Measurements from ENCODE around the gene FGGY. TPM values are rescaled to one million over a fixed set of nuclear protein-coding genes. Genes with fewer than 3 reads are reported as not detected.

Gene FGGY
- total RNA-seq, 1 experiment from 2014 or later = 6.4 TPM

GRCh38 chr1:59367301-59368007 lies 70.6 kb downstream of the FGGY start:
- H3K4me1 Mint-ChIP-seq (ENCODE audit: low read depth, unreplicated experiment) = no peaks in the 10 kb centered on the region
- no peak overlapping the region for H3K4me3 Mint-ChIP-seq (ENCODE audit: unreplicated experiment)
- Histone ChIP-seq H3K4me1 (no peaks in the 10 kb centered on the region), H3K9me3 (no peaks in the 10 kb centered on the region), H3K4me3 (ENCODE audit: low read depth, low read length) (no peak overlapping the region), H3K36me3 (ENCODE audit: control insufficient read depth, insufficient read depth, low read length) (no peaks in the 10 kb centered on the region), H3K27me3 (replicated peaks; ENCODE audit: control insufficient read depth, insufficient read depth, low read length) (no peaks in the 10 kb centered on the region)
- ChIA-PET CTCF (no interaction called here), POLR2A (no interaction called here)
- no peak for TF ChIP-seq CTCF (IDR thresholded peaks at IDR 0.05; ENCODE audit: insufficient read depth in 1 of 2, low read depth in 1 of 2, low read length in 1 of 2, severe bottlenecking in 1 of 2, unreplicated experiment in 1 of 2)
- no peaks in the 10 kb centered on the region for H3K27me3 Mint-ChIP-seq (ENCODE audit: insufficient read depth, unreplicated experiment)
- no peak overlapping the region for H3K27ac Mint-ChIP-seq (ENCODE audit: unreplicated experiment)
- H3K9me3 Mint-ChIP-seq (ENCODE audit: unreplicated experiment) = no peaks in the 10 kb centered on the region
- intact Hi-C loops (cut with micrococcal nuclease; ENCODE audit: unreplicated experiment) = no loop called here
- no peaks in the 10 kb centered on the region for H3K36me3 Mint-ChIP-seq (ENCODE audit: insufficient read depth, unreplicated experiment)
- no peak for DNase-seq
- BruUV-seq (replicated peaks) = no TSS peak

- Mint-ChIP-seq H3K4me3 (ENCODE audit: unreplicated experiment) (no peak overlapping the region), H3K27me3 (ENCODE audit: insufficient read depth, unreplicated experiment) (no peaks in the 10 kb centered on the region), H3K4me1 (ENCODE audit: low read depth, unreplicated experiment) (no peaks in the 10 kb centered on the region), H3K9me3 (ENCODE audit: unreplicated experiment) (no peaks in the 10 kb centered on the region), H3K36me3 (ENCODE audit: insufficient read depth, unreplicated experiment) (no peaks in the 10 kb centered on the region), H3K27ac (ENCODE audit: unreplicated experiment) (no peak overlapping the region)
- Histone ChIP-seq H3K36me3 (ENCODE audit: control insufficient read depth, insufficient read depth, low read length) (no peaks in the 10 kb centered on the region), H3K9me3 (no peaks in the 10 kb centered on the region), H3K27me3 (replicated peaks; ENCODE audit: control insufficient read depth, insufficient read depth, low read length) (no peaks in the 10 kb centered on the region), H3K4me1 (no peaks in the 10 kb centered on the region), H3K4me3 (ENCODE audit: low read depth, low read length) (no peak overlapping the region)
- intact Hi-C loops (cut with micrococcal nuclease; ENCODE audit: unreplicated experiment) = no loop called here
- ChIA-PET CTCF (no interaction called here), POLR2A (no interaction called here)
- no peak for TF ChIP-seq CTCF (IDR thresholded peaks at IDR 0.05; ENCODE audit: insufficient read depth in 1 of 2, low read depth in 1 of 2, low read length in 1 of 2, severe bottlenecking in 1 of 2, unreplicated experiment in 1 of 2)
- DNase-seq = no peak
- no TSS peak for BruUV-seq (replicated peaks)
Observed at GRCh38 chr1:59368008-59368670, 71.2 kb downstream of the FGGY start.

GRCh38 chr1:59375321-59376220 lies 78.7 kb downstream of the FGGY start:
- DNase-seq = no peak
- no TSS peak for BruUV-seq (replicated peaks)
- ChIA-PET CTCF (no interaction called here), POLR2A (no interaction called here)
- Histone ChIP-seq H3K4me1 (no peaks in the 10 kb centered on the region), H3K4me3 (ENCODE audit: low read depth, low read length) (no peak overlapping the region), H3K27me3 (replicated peaks; ENCODE audit: control insufficient read depth, insufficient read depth, low read length) (no peaks in the 10 kb centered on the region), H3K36me3 (ENCODE audit: control insufficient read depth, insufficient read depth, low read length) (no peaks in the 10 kb centered on the region), H3K9me3 (no peaks in the 10 kb centered on the region)
- no peaks in the 10 kb centered on the region for H3K36me3 Mint-ChIP-seq (ENCODE audit: insufficient read depth, unreplicated experiment)
- TF ChIP-seq CTCF (IDR thresholded peaks at IDR 0.05; ENCODE audit: insufficient read depth in 1 of 2, low read depth in 1 of 2, low read length in 1 of 2, severe bottlenecking in 1 of 2, unreplicated experiment in 1 of 2) = no peak
- H3K4me1 Mint-ChIP-seq (ENCODE audit: low read depth, unreplicated experiment) = no peaks in the 10 kb centered on the region
- H3K27ac Mint-ChIP-seq (ENCODE audit: unreplicated experiment) = no peak overlapping the region
- no peak overlapping the region for H3K4me3 Mint-ChIP-seq (ENCODE audit: unreplicated experiment)
- peaks cover 9% of the 10 kb centered on the region for H3K9me3 Mint-ChIP-seq (ENCODE audit: unreplicated experiment)
- H3K27me3 Mint-ChIP-seq (ENCODE audit: insufficient read depth, unreplicated experiment) = no peaks in the 10 kb centered on the region
- intact Hi-C loops (cut with micrococcal nuclease; ENCODE audit: unreplicated experiment) = no loop called here

Measured in Caco-2 (cell line).